ENCODE data around the gene SLC26A5. TPM values are rescaled to one million over a fixed set of nuclear protein-coding genes. Genes with fewer than 3 reads are reported as not detected.

SLC26A5 gene
- total RNA-seq, 1 experiment from 2014 or later: not detected

DNA sequence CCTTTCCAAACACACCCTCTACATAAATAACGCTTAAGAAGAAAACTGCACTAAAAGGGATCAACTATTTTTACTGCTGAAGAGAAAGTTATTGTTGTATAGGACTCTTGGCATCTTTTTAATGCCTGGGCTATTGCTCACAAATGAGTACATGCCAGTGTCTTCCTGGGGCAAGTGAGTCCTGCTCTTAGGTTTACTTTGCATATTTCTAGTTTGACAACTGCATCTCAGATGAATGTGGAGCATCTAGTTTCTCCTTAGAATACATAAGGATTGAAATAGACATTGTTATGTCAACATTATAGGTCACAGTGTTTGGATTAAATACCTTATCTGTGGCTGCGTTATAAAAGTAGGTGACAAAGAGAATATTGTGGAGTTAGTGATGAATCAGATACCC is 54.0 kb downstream of the SLC26A5 start:
- no peaks in the 10 kb centered on the region for H3K36me3 ChIP-seq
- no peaks in the 10 kb centered on the region for H3K4me1 ChIP-seq (replicated peaks)
- no peak overlapping the region for H3K4me3 ChIP-seq
- DNase-seq (ENCODE audit: low read depth in 1 of 2, low spot score in 2 of 2): no peak
- H3K27me3 ChIP-seq (replicated peaks): peaks cover 15% of the 10 kb centered on the region
- H3K27ac ChIP-seq: no peak overlapping the region
- H3K9me3 ChIP-seq (replicated peaks): no peaks in the 10 kb centered on the region

- no peaks in the 10 kb centered on the region for H3K36me3 ChIP-seq
- DNase-seq (ENCODE audit: low read depth in 1 of 2, low spot score in 2 of 2): no peak
- no peaks in the 10 kb centered on the region for H3K9me3 ChIP-seq (replicated peaks)
- no peak overlapping the region for H3K27ac ChIP-seq
- peaks cover 15% of the 10 kb centered on the region for H3K27me3 ChIP-seq (replicated peaks)
- H3K4me1 ChIP-seq (replicated peaks): no peaks in the 10 kb centered on the region
- H3K4me3 ChIP-seq: no peak overlapping the region
Measured at GRCh38 chr7:103391150-103391549, 54.9 kb downstream of the SLC26A5 start.

- H3K4me3 ChIP-seq: no peak overlapping the region
- H3K36me3 ChIP-seq: no peaks in the 10 kb centered on the region
- no peak overlapping the region for H3K27ac ChIP-seq
- H3K4me1 ChIP-seq (replicated peaks): no peaks in the 10 kb centered on the region
- peaks cover 15% of the 10 kb centered on the region for H3K27me3 ChIP-seq (replicated peaks)
- DNase-seq (ENCODE audit: low read depth in 1 of 2, low spot score in 2 of 2): no peak
- no peaks in the 10 kb centered on the region for H3K9me3 ChIP-seq (replicated peaks)
Measured at GRCh38 chr7:103389263-103389662, 56.7 kb downstream of the SLC26A5 start.

DNA sequence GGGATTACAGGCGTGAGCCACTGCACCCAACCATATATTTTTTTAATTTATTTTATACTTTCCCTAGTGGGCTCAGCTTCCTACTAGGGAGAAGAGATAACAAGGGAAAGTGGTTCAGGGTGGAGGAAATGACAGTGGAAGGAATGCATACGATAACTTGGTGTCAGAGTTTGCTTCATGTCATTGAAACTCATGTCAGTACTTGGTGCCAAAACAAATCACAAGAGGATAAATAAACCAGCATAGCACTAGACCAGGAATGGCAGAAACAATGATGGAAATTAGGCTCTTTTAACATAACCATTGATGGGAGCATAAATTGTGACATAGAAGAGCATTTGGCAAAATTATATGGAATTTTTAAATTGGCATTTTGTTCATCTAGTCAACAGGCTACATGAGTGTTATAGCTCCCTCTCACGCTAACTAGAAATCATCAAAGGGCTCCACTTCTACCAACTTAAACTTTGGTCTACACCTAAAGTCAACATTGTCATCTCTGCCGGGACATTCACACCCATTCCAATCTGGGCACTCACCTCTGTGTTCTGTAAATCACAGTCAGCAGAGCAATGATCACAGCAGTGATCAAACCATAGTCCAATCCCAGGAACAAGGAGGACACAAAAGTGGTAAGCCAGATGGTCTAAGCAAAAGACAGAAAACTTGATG is 57.4 kb downstream of the SLC26A5 start:
- DNase-seq (ENCODE audit: low read depth in 1 of 2, low spot score in 2 of 2): no peak
- no peaks in the 10 kb centered on the region for H3K9me3 ChIP-seq (replicated peaks)
- no peaks in the 10 kb centered on the region for H3K36me3 ChIP-seq
- no peaks in the 10 kb centered on the region for H3K4me1 ChIP-seq (replicated peaks)
- no peak overlapping the region for H3K27ac ChIP-seq
- peaks cover 15% of the 10 kb centered on the region for H3K27me3 ChIP-seq (replicated peaks)
- H3K4me3 ChIP-seq: no peak overlapping the region

GRCh38 chr7:103387242-103387641 is 58.8 kb downstream of the SLC26A5 start:
- Histone ChIP-seq H3K4me1 (replicated peaks) (no peaks in the 10 kb centered on the region), H3K27ac (no peak overlapping the region), H3K27me3 (replicated peaks) (peaks cover 15% of the 10 kb centered on the region), H3K4me3 (no peak overlapping the region), H3K9me3 (replicated peaks) (no peaks in the 10 kb centered on the region), H3K36me3 (no peaks in the 10 kb centered on the region)
- DNase-seq (ENCODE audit: low read depth in 1 of 2, low spot score in 2 of 2): no peak

DNA sequence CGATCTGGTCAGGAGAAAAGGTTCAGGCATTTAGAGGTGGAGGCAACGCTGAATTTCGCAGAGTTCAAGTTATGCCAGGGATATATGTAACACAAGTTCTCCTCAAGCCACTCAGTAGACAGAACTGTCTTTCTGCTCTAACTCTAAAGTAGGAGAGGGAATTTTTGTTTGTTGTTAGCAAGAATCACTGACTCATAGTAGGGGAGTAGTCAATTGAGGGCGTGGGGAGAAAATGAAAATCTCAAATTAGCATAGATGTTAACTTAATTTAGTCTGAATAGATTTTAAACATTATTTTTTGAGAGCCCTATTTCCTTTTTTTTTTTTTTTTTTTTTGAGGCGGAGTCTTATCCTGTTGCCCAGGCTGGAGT is 64.0 kb downstream of the SLC26A5 start:
- DNase-seq (ENCODE audit: low read depth in 1 of 2, low spot score in 2 of 2): no peak
- no peak overlapping the region for H3K4me3 ChIP-seq
- no peaks in the 10 kb centered on the region for H3K9me3 ChIP-seq (replicated peaks)
- peaks cover 9% of the 10 kb centered on the region for H3K27me3 ChIP-seq (replicated peaks)
- no peaks in the 10 kb centered on the region for H3K36me3 ChIP-seq
- no peaks in the 10 kb centered on the region for H3K4me1 ChIP-seq (replicated peaks)
- H3K27ac ChIP-seq: no peak overlapping the region

- no peak overlapping the region for H3K27ac ChIP-seq
- no peak overlapping the region for H3K4me3 ChIP-seq
- H3K27me3 ChIP-seq (replicated peaks): peaks cover 9% of the 10 kb centered on the region
- H3K9me3 ChIP-seq (replicated peaks): no peaks in the 10 kb centered on the region
- H3K4me1 ChIP-seq (replicated peaks): no peaks in the 10 kb centered on the region
- no peak for DNase-seq (ENCODE audit: low read depth in 1 of 2, low spot score in 2 of 2)
- no peaks in the 10 kb centered on the region for H3K36me3 ChIP-seq
Measured at GRCh38 chr7:103381280-103382031, 64.6 kb downstream of the SLC26A5 start.

DNA sequence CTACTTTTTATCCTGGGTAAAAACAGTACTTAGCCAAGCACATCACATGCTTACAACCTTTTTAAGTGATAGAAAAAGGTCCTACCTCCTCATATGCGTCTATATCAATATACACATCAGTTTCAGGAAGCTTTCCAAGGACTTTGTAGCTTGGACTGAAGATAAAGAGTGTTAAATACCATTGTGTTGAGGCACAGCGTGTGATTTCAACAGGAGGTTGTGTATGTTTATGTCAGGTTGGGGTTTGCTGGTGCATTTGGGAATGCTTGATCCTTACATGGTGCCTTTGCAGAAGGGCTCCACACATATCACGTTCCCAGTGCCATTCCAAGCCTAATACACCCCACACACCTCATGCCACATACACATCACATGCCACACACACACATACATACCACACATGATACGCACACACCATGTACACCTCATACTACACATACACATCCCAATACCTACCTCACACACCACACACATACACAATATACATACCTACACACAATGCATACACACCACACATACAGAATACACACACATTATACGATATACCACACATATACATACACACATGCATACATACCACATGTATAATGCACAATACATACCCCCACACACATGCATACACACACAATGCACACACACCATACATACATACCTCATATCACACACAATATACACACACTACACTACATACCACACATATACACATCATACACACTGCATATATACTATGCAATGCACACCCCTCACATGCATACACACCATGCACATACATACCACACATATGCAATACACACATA is 65.4 kb downstream of the SLC26A5 start:
- no peak for DNase-seq (ENCODE audit: low read depth in 1 of 2, low spot score in 2 of 2)
- H3K9me3 ChIP-seq (replicated peaks): no peaks in the 10 kb centered on the region

GRCh38 chr7:103379270-103379975 is 66.6 kb downstream of the SLC26A5 start:
- DNase-seq (ENCODE audit: low read depth in 1 of 2, low spot score in 2 of 2): no peak
- Histone ChIP-seq H3K9me3 (replicated peaks) (no peaks in the 10 kb centered on the region), H3K4me3 (no peak overlapping the region), H3K27ac (no peak overlapping the region), H3K36me3 (no peaks in the 10 kb centered on the region), H3K27me3 (replicated peaks) (peaks cover 9% of the 10 kb centered on the region), H3K4me1 (replicated peaks) (no peaks in the 10 kb centered on the region)

More for the DNA sequence above, 65.4 kb downstream of the SLC26A5 start:
- Histone ChIP-seq H3K4me3 (no peak overlapping the region), H3K27me3 (replicated peaks) (peaks cover 9% of the 10 kb centered on the region), H3K36me3 (no peaks in the 10 kb centered on the region), H3K4me1 (replicated peaks) (no peaks in the 10 kb centered on the region), H3K27ac (no peak overlapping the region)

GRCh38 chr7:103373866-103374643 is 72.0 kb downstream of the SLC26A5 start:
- peaks cover 9% of the 10 kb centered on the region for H3K27me3 ChIP-seq (replicated peaks)
- no peak overlapping the region for H3K27ac ChIP-seq
- H3K9me3 ChIP-seq (replicated peaks): no peaks in the 10 kb centered on the region
- H3K36me3 ChIP-seq: peaks cover 13% of the 10 kb centered on the region
- no peak for DNase-seq (ENCODE audit: low read depth in 1 of 2, low spot score in 2 of 2)
- H3K4me1 ChIP-seq (replicated peaks): no peaks in the 10 kb centered on the region
- no peak overlapping the region for H3K4me3 ChIP-seq

DNA sequence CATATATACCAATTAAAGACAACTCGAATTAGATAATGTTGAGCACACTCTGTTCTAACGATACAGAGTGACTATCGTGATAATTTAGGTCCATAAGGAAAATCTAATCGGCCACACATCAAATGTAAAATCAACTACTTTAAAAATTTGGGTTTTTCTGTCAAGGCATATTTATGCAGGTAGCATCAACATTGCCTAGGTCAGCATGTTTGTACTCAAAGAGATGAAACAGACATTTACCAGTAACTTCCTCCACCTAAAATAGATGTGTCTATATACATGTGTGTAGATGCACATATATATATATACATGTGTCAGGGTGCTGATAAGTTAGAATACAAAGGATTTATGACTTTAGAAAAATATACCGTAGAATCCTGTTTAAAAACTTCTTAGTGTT is 76.6 kb downstream of the SLC26A5 start:
- no peak overlapping the region for H3K4me3 ChIP-seq
- peaks cover 56% of the 10 kb centered on the region for H3K36me3 ChIP-seq
- H3K27me3 ChIP-seq (replicated peaks): no peaks in the 10 kb centered on the region; the same call in none of the 2 replicates
- no peak for DNase-seq (ENCODE audit: low read depth in 1 of 2, low spot score in 2 of 2)
- no peaks in the 10 kb centered on the region for H3K9me3 ChIP-seq (replicated peaks)
- H3K27ac ChIP-seq: no peak overlapping the region
- no peaks in the 10 kb centered on the region for H3K4me1 ChIP-seq (replicated peaks)

DNA sequence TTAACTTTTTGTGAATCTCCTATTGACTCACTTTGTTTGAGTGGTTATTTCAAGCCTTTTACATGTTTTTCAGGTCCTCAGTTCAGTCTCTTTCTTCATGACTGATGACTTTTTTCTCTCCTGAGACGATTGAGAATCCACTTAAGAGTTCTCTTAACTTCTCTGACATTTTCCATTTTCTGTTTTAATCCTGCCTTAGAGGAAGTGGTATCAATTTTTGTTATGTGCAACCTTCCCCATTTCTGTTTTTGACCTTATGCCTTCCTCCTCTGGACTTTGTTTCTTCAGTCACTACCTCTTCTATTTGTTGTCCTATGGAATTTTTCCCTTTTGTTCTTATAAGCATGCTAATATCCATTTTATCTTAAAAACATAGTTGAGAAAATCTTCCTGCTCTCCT is 96.2 kb downstream of the SLC26A5 start:
- no peak for DNase-seq (ENCODE audit: low read depth in 1 of 2, low spot score in 2 of 2)
- Histone ChIP-seq H3K36me3 (peaks cover 41% of the 10 kb centered on the region), H3K9me3 (replicated peaks) (no peaks in the 10 kb centered on the region), H3K27ac (no peak overlapping the region), H3K4me1 (replicated peaks) (peaks cover 14% of the 10 kb centered on the region), H3K27me3 (replicated peaks) (no peaks in the 10 kb centered on the region), H3K4me3 (no peak overlapping the region)

DNA sequence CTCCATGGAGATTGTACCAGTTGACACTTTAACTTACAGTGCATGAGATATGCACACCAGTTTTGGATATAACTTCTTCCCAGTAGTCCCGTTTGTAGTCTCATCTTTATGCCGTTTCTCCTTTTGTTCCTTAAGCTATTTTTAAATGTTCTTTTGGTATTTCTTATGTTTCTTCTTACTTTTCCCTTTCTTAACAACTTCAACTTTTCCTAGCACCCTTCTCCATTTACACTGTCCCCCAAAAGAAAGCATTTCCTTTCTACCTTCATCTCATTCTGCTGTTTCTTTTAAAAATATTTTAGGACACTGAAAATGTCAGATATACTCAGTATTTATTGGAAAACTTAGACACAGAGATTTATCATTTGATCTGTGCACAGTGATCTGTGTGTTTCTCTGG is 97.0 kb downstream of the SLC26A5 start:
- DNase-seq (ENCODE audit: low read depth in 1 of 2, low spot score in 2 of 2): no peak
- H3K27me3 ChIP-seq (replicated peaks): no peaks in the 10 kb centered on the region
- H3K36me3 ChIP-seq: peaks cover 37% of the 10 kb centered on the region
- H3K9me3 ChIP-seq (replicated peaks): no peaks in the 10 kb centered on the region
- no peak overlapping the region for H3K27ac ChIP-seq
- H3K4me3 ChIP-seq: peak overlapping the region; percentile 76; the same call in 1 of the 2 replicates
- H3K4me1 ChIP-seq (replicated peaks): peaks cover 14% of the 10 kb centered on the region

Data from SJSA1 (cell line).